Measurements from ENCODE around the gene ATP6V0E1. TPM values are rescaled to one million over a fixed set of nuclear protein-coding genes. Genes with fewer than 3 reads are reported as not detected.

The ATP6V0E1 gene
- total and polyA plus RNA-seq, 4 donors = 113 to 502 (median 353) TPM

GRCh38 chr5:172943906-172944305, 39.7 kb upstream of the ATP6V0E1 start:
- 75 to 80% methylated on average over 8 of the region's 8 CpGs for WGBS, 2 donors
- peak overlapping the region in 1 of 2 donors; percentile 13 for H3K27ac ChIP-seq (ENCODE audit: low read depth in 1 of 2, low read length in 1 of 2)
- H3K4me1 ChIP-seq (ENCODE audit: control insufficient read depth in 5 of 5, insufficient read depth in 5 of 5, low read length in 5 of 5) = peaks cover 0 to 7% (median 0%) of the 10 kb centered on the region in 5 donors
- TF ChIP-seq, protein P1, sequence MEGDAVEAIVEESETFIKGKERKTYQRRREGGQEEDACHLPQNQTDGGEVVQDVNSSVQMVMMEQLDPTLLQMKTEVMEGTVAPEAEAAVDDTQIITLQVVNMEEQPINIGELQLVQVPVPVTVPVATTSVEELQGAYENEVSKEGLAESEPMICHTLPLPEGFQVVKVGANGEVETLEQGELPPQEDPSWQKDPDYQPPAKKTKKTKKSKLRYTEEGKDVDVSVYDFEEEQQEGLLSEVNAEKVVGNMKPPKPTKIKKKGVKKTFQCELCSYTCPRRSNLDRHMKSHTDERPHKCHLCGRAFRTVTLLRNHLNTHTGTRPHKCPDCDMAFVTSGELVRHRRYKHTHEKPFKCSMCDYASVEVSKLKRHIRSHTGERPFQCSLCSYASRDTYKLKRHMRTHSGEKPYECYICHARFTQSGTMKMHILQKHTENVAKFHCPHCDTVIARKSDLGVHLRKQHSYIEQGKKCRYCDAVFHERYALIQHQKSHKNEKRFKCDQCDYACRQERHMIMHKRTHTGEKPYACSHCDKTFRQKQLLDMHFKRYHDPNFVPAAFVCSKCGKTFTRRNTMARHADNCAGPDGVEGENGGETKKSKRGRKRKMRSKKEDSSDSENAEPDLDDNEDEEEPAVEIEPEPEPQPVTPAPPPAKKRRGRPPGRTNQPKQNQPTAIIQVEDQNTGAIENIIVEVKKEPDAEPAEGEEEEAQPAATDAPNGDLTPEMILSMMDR (IDR thresholded peaks at IDR 0.05; ENCODE audit: control extremely low read depth, extremely low read depth) = no peak
- no peak overlapping the region for H3K9ac ChIP-seq (ENCODE audit: insufficient read depth in 1 of 2, low read length in 2 of 2)
- peaks cover 0 to 32% (median 12%) of the 10 kb centered on the region in 4 donors for H3K36me3 ChIP-seq (ENCODE audit: control insufficient read depth in 4 of 4, insufficient read depth in 4 of 4, low read length in 4 of 4)
- H3K4me3 ChIP-seq = no peak overlapping the region
- H3K27me3 ChIP-seq (ENCODE audit: control insufficient read depth in 3 of 3, insufficient read depth in 3 of 3, low read length in 2 of 3) = no peaks in the 10 kb centered on the region
- DNase-seq = no peak
- no peaks in the 10 kb centered on the region for H3K9me3 ChIP-seq (ENCODE audit: control insufficient read depth in 4 of 4, insufficient read depth in 3 of 4, low read length in 3 of 4)
- no peak for ATAC-seq (ENCODE audit: insufficient read depth, low FRiP score)

DNA sequence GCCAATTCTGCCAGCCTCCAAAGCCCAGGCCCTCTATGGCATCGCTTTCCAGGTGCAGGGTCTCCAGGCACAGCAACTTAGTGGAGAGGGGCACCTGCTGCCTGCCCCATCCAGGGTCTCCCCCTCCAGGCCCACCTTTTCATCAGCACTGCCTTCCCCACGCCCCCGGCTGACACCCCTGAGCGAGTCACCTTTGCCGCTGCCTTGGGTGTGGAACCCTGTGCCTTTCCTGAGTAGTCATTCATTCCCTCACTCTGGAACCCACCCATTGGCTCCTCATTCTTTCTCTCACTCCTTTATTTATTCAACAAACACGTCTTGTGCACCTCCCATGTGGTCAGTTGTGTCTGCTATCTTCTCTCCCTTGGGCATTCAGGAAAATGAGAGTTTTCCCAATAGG, 38.8 kb upstream of the ATP6V0E1 start:
- ATAC-seq (ENCODE audit: insufficient read depth, low FRiP score) (no peak), DNase-seq (no peak)
- WGBS, 2 donors = 84 to 93% methylated on average over 6 of the region's 6 CpGs
- Histone ChIP-seq H3K27me3 (ENCODE audit: control insufficient read depth in 3 of 3, insufficient read depth in 3 of 3, low read length in 2 of 3) (no peaks in the 10 kb centered on the region), H3K27ac (ENCODE audit: low read depth in 1 of 2, low read length in 1 of 2) (peak overlapping the region in 1 of 2 donors; percentile 41), H3K4me1 (ENCODE audit: control insufficient read depth in 5 of 5, insufficient read depth in 5 of 5, low read length in 5 of 5) (peaks cover 0 to 7% (median 0%) of the 10 kb centered on the region in 5 donors), H3K9ac (ENCODE audit: insufficient read depth in 1 of 2, low read length in 2 of 2) (no peak overlapping the region), H3K4me3 (no peak overlapping the region), H3K9me3 (ENCODE audit: control insufficient read depth in 4 of 4, insufficient read depth in 3 of 4, low read length in 3 of 4) (no peaks in the 10 kb centered on the region), H3K36me3 (ENCODE audit: control insufficient read depth in 4 of 4, insufficient read depth in 4 of 4, low read length in 4 of 4) (peaks cover 0 to 32% (median 8%) of the 10 kb centered on the region in 4 donors)
- TF ChIP-seq, protein P1 (IDR thresholded peaks at IDR 0.05; ENCODE audit: control extremely low read depth, extremely low read depth) = no peak

DNA sequence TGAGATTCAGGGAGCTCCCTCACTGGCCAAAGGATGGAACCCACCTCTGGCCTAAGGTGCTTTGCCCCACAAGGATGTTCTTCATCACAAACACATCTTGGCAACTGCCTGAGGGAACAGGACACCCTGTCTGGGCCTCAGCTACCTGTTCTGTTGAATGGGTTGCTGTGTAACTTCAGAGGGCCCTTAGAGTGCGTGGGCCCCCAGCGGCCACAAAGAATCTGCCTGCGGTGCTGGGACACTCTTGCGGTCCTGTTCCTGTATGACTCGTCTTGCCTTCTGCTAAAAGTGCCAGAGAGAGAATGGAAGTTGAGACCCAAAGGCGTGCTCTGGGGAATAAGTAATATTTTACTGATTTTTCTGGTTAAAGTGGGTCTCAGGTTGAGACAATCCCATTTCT, 38.4 kb upstream of the ATP6V0E1 start:
- DNase-seq = no peak
- H3K27me3 ChIP-seq (ENCODE audit: control insufficient read depth in 3 of 3, insufficient read depth in 3 of 3, low read length in 2 of 3) = no peaks in the 10 kb centered on the region
- no peaks in the 10 kb centered on the region for H3K9me3 ChIP-seq (ENCODE audit: control insufficient read depth in 4 of 4, insufficient read depth in 3 of 4, low read length in 3 of 4)
- ATAC-seq (ENCODE audit: insufficient read depth, low FRiP score) = no peak
- no peak overlapping the region for H3K4me3 ChIP-seq
- H3K9ac ChIP-seq (ENCODE audit: insufficient read depth in 1 of 2, low read length in 2 of 2) = no peak overlapping the region
- 95 to 96% methylated on average over 6 of the region's 6 CpGs for WGBS, 2 donors
- H3K36me3 ChIP-seq (ENCODE audit: control insufficient read depth in 4 of 4, insufficient read depth in 4 of 4, low read length in 4 of 4) = peaks cover 0 to 29% (median 8%) of the 10 kb centered on the region in 4 donors
- peaks cover 0 to 7% (median 0%) of the 10 kb centered on the region in 5 donors for H3K4me1 ChIP-seq (ENCODE audit: control insufficient read depth in 5 of 5, insufficient read depth in 5 of 5, low read length in 5 of 5)
- TF ChIP-seq, protein P1 (IDR thresholded peaks at IDR 0.05; ENCODE audit: control extremely low read depth, extremely low read depth) = no peak
- no peak overlapping the region for H3K27ac ChIP-seq (ENCODE audit: low read depth in 1 of 2, low read length in 1 of 2)

DNA sequence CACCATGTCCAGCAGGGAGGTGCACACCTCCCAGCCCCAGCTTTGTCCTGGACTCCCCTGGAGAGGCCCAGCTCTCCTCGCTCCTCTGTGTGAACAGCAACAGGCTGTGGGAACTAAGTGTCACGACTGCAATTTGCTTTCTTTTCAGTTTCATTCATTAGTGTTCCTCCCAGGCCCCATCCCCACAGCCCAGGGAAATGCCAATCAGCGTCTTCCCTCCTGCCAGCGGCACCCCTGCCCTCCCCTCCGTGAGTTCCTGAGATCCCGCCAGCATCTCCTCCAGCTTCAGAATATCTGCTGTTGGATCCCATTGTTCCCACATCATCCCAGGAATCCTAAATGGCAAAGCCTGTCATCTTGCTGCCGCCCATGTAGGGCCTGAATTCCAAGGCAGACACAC, 37.4 kb upstream of the ATP6V0E1 start:
- H3K4me1 ChIP-seq (ENCODE audit: control insufficient read depth in 5 of 5, insufficient read depth in 5 of 5, low read length in 5 of 5) = peaks cover 0 to 7% (median 0%) of the 10 kb centered on the region in 5 donors
- WGBS, 2 donors = 91 to 93% methylated on average over 7 of the region's 7 CpGs
- no peak overlapping the region for H3K9ac ChIP-seq (ENCODE audit: insufficient read depth in 1 of 2, low read length in 2 of 2)
- no peaks in the 10 kb centered on the region for H3K9me3 ChIP-seq (ENCODE audit: control insufficient read depth in 4 of 4, insufficient read depth in 3 of 4, low read length in 3 of 4)
- no peak for ATAC-seq (ENCODE audit: insufficient read depth, low FRiP score)
- no peak overlapping the region for H3K27ac ChIP-seq (ENCODE audit: low read depth in 1 of 2, low read length in 1 of 2)
- peaks cover 0 to 34% (median 12%) of the 10 kb centered on the region in 4 donors for H3K36me3 ChIP-seq (ENCODE audit: control insufficient read depth in 4 of 4, insufficient read depth in 4 of 4, low read length in 4 of 4)
- H3K27me3 ChIP-seq (ENCODE audit: control insufficient read depth in 3 of 3, insufficient read depth in 3 of 3, low read length in 2 of 3) = no peaks in the 10 kb centered on the region
- TF ChIP-seq, protein P1 (IDR thresholded peaks at IDR 0.05; ENCODE audit: control extremely low read depth, extremely low read depth) = no peak
- H3K4me3 ChIP-seq = no peak overlapping the region
- no peak for DNase-seq
